AG08396 (cell line): ENCODE results near the gene COBL.
A peak's percentile ranks its signal among the peaks of the same experiment; 100 is the strongest.

Source experiments
- DNase-seq: peaks from one replicate; pipeline ENCODE4 v3.0.0; 2012; ENCODE audit warnings: low spot score, mixed read lengths

Gene COBL

GRCh38 chr7:51046482-51046881 lies 270.1 kb downstream of the COBL start:
- DNase-seq: no peak

GRCh38 chr7:51046103-51046466 lies 270.5 kb downstream of the COBL start:
- DNase-seq: no peak

- peak; percentile 45 for DNase-seq
Observed at GRCh38 chr7:51045319-51046102, 271.1 kb downstream of the COBL start.

GRCh38 chr7:51043461-51043860 lies 273.1 kb downstream of the COBL start:
- DNase-seq: no peak

- DNase-seq: no peak
Observed at GRCh38 chr7:51040787-51041186, 275.8 kb downstream of the COBL start.

- no peak for DNase-seq
Observed at GRCh38 chr7:51038573-51038972, 278.0 kb downstream of the COBL start.

GRCh38 chr7:51035716-51036115 lies 280.9 kb downstream of the COBL start:
- DNase-seq: no peak

- peak; percentile 81 for DNase-seq
Observed at GRCh38 chr7:51034521-51035264, 281.9 kb downstream of the COBL start.

GRCh38 chr7:51033727-51034520 lies 282.7 kb downstream of the COBL start:
- no peak for DNase-seq

- no peak for DNase-seq
Observed at GRCh38 chr7:51031791-51032515, 284.7 kb downstream of the COBL start.

GRCh38 chr7:51031216-51031615 lies 285.4 kb downstream of the COBL start:
- no peak for DNase-seq

GRCh38 chr7:51029701-51030191 lies 286.9 kb downstream of the COBL start:
- peak; percentile 71 for DNase-seq

GRCh38 chr7:51029131-51029530 lies 287.5 kb downstream of the COBL start:
- DNase-seq: no peak

GRCh38 chr7:51027935-51028830 lies 288.4 kb downstream of the COBL start:
- DNase-seq: no peak

- no peak for DNase-seq
Observed at GRCh38 chr7:51027106-51027934, 289.3 kb downstream of the COBL start.

- DNase-seq: no peak
Observed at GRCh38 chr7:51026341-51026740, 290.3 kb downstream of the COBL start.

- DNase-seq: no peak
Observed at GRCh38 chr7:51025668-51026067, 290.9 kb downstream of the COBL start.

- no peak for DNase-seq
Observed at GRCh38 chr7:51024867-51025266, 291.7 kb downstream of the COBL start.

GRCh38 chr7:51023547-51023946 lies 293.1 kb downstream of the COBL start:
- no peak for DNase-seq

GRCh38 chr7:51022821-51023220 lies 293.8 kb downstream of the COBL start:
- no peak for DNase-seq
